ENCODE measurements around the gene PCED1B.

Gene PCED1B

DNA sequence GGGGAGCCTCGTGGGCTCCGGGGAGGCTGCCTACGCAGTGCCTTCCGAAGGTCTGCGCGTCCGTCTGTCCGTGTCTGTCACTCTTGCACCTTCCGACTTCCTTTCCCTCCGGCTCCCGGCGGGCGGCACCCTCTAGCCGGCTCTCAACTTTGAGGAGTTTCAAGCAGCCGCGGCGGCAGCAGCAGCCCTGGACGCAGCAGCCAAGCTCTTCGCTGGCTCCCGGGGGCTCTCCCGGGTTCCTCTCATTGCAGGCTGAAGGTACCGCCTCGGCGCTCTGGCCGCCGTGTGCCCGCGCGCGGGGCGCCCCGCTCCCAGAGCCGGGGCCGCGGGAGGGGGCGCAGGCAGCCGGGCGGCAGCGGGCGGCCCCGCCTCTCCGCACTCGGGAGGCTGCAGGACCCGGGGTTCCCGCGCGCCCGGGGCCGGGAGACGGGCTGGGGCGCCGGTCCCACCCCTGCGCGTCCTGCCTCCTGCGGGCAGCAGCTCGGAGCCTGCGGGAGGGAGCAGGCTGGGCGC lies at the start of gene PCED1B, which contains the start of gene AMIGO2:
PCED1B (plus strand) TSS at position 154 of the 513 bp plus-strand sequence. CDS start 155,443 bp downstream, outside the sequence.
AMIGO2 (minus strand) TSS at position 492 of the 513 bp plus-strand sequence. CDS start 957 bp downstream, outside the sequence.
- Histone ChIP-seq H3K79me2 (ENCODE audit: control insufficient read depth, insufficient read depth, low read length, unreplicated experiment) (peaks cover 23% of the 10 kb centered on the region), H3K4me3 (ENCODE audit: low read depth, low read length) (peak within 1 kb of the TSS; percentile 92), H3K36me3 (ENCODE audit: insufficient read depth, low read length) (no peaks in the 10 kb centered on the region), H2AFZ (ENCODE audit: low read length, unreplicated experiment) (peak within 1 kb of the TSS; percentile 88), H3K27me3 (ENCODE audit: insufficient read depth, low read length) (no peaks in the 10 kb centered on the region), H3K4me1 (ENCODE audit: control insufficient read depth, insufficient read depth, low read length, unreplicated experiment) (peaks cover 44% of the 10 kb centered on the region), H3K27ac (ENCODE audit: low read depth, low read length) (peak within 1 kb of the TSS; percentile 71)

DNA sequence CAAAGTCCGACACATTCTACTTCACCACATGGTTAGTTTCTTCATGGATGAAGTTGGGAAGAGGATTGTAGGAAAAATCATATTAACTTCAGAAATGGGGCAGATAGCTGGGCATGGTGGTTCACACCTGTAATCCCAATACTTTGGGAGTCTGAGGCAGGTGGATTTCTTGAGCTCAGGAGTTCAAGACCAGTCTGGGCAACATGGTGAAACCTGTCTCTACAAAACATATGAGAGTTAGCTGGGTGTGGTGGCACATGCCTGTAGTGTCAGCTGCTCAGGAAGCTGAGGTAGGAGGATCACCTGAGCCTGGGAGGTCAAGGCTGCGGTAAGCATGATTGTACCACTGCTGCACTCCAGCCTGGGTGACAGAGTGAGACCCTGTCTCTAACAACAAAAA lies 49.5 kb upstream of the PCED1B start:
- no peaks in the 10 kb centered on the region for H3K36me3 ChIP-seq (ENCODE audit: insufficient read depth, low read length)
- H3K27me3 ChIP-seq (ENCODE audit: insufficient read depth, low read length) = no peaks in the 10 kb centered on the region
- H3K79me2 ChIP-seq (ENCODE audit: control insufficient read depth, insufficient read depth, low read length, unreplicated experiment) = no peaks in the 10 kb centered on the region
- H2AFZ ChIP-seq (ENCODE audit: low read length, unreplicated experiment) = no peak overlapping the region
- H3K4me1 ChIP-seq (ENCODE audit: control insufficient read depth, insufficient read depth, low read length, unreplicated experiment) = peaks cover 20% of the 10 kb centered on the region
- H3K27ac ChIP-seq (ENCODE audit: low read depth, low read length) = no peak overlapping the region
- H3K4me3 ChIP-seq (ENCODE audit: low read depth, low read length) = no peak overlapping the region

GRCh38 chr12:47032644-47033043 lies 46.8 kb upstream of the PCED1B start:
- H3K27me3 ChIP-seq (ENCODE audit: insufficient read depth, low read length) = no peaks in the 10 kb centered on the region

GRCh38 chr12:47033081-47033480 lies 46.3 kb upstream of the PCED1B start:
- Histone ChIP-seq H3K4me1 (ENCODE audit: control insufficient read depth, insufficient read depth, low read length, unreplicated experiment) (peaks cover 20% of the 10 kb centered on the region), H3K79me2 (ENCODE audit: control insufficient read depth, insufficient read depth, low read length, unreplicated experiment) (no peaks in the 10 kb centered on the region), H3K36me3 (ENCODE audit: insufficient read depth, low read length) (no peaks in the 10 kb centered on the region), H2AFZ (ENCODE audit: low read length, unreplicated experiment) (no peak overlapping the region), H3K27me3 (ENCODE audit: insufficient read depth, low read length) (no peaks in the 10 kb centered on the region), H3K4me3 (ENCODE audit: low read depth, low read length) (no peak overlapping the region), H3K27ac (ENCODE audit: low read depth, low read length) (no peak overlapping the region)

More at GRCh38 chr12:47032644-47033043, 46.8 kb upstream of the PCED1B start:
- Histone ChIP-seq H3K27ac (ENCODE audit: low read depth, low read length) (no peak overlapping the region), H3K36me3 (ENCODE audit: insufficient read depth, low read length) (no peaks in the 10 kb centered on the region), H3K4me3 (ENCODE audit: low read depth, low read length) (no peak overlapping the region), H3K79me2 (ENCODE audit: control insufficient read depth, insufficient read depth, low read length, unreplicated experiment) (no peaks in the 10 kb centered on the region), H3K4me1 (ENCODE audit: control insufficient read depth, insufficient read depth, low read length, unreplicated experiment) (peaks cover 20% of the 10 kb centered on the region), H2AFZ (ENCODE audit: low read length, unreplicated experiment) (no peak overlapping the region)

DNA sequence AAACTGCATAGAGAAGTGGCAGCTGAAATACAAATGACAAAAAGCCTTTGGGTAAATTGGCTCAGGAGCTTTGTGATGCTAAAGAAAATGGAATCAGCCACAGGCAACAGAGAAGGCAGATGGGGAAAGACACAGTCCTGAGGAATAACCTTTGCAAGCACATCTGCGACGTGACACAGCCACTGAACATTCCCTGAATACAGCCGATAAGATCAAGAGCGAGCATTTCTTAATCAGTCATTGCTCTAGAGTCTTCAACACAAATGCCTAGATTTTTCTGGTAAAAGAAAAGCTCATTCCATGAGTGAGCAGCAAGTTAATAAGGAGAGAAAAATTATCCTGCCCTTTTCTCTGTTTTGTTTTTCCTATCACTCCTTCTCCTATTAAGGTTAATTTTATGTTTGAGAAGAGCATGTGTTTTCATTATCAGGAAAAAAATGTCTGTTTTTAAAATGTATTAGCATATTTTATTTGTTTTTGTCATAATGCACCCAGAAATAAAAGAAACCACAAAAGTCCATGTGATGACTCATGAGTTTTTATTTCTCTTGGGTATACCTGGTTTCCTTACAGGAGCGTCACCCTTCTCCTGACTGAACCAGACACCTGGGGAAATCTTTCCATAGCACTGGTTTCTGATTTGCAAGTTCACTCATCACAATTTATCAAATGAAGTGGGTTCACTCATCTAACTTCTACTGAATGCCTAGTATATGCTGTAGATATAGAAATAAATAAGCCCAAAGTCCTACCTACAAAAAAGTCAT lies 45.4 kb upstream of the PCED1B start:
- no peaks in the 10 kb centered on the region for H3K27me3 ChIP-seq (ENCODE audit: insufficient read depth, low read length)
- H3K4me3 ChIP-seq (ENCODE audit: low read depth, low read length) = no peak overlapping the region
- no peak overlapping the region for H2AFZ ChIP-seq (ENCODE audit: low read length, unreplicated experiment)
- H3K36me3 ChIP-seq (ENCODE audit: insufficient read depth, low read length) = no peaks in the 10 kb centered on the region
- H3K79me2 ChIP-seq (ENCODE audit: control insufficient read depth, insufficient read depth, low read length, unreplicated experiment) = no peaks in the 10 kb centered on the region
- H3K4me1 ChIP-seq (ENCODE audit: control insufficient read depth, insufficient read depth, low read length, unreplicated experiment) = peaks cover 19% of the 10 kb centered on the region
- no peak overlapping the region for H3K27ac ChIP-seq (ENCODE audit: low read depth, low read length)

DNA sequence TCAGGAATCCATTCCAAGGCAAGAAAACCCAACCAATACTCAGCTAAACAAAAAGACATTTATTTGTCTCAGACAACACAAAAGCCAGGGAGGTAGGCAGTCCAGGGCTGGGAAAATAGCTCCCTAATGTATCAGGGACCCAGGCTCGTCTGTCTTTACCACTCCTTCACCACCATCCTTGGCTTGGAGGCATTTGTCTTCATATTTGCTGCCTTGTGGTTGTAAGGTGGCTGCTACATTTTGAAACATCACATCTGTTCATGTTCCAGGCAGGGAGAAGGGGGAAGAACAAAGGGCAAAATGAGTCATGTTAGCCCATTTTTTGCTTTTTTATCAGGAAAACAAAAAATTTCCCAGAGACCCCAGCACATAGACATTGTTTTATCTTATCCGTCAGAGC lies 44.8 kb upstream of the PCED1B start:
- Histone ChIP-seq H3K79me2 (ENCODE audit: control insufficient read depth, insufficient read depth, low read length, unreplicated experiment) (no peaks in the 10 kb centered on the region), H3K27me3 (ENCODE audit: insufficient read depth, low read length) (no peaks in the 10 kb centered on the region), H3K4me1 (ENCODE audit: control insufficient read depth, insufficient read depth, low read length, unreplicated experiment) (peaks cover 12% of the 10 kb centered on the region), H3K4me3 (ENCODE audit: low read depth, low read length) (no peak overlapping the region), H3K36me3 (ENCODE audit: insufficient read depth, low read length) (no peaks in the 10 kb centered on the region), H2AFZ (ENCODE audit: low read length, unreplicated experiment) (no peak overlapping the region), H3K27ac (ENCODE audit: low read depth, low read length) (no peak overlapping the region)

GRCh38 chr12:47035484-47035883 lies 43.9 kb upstream of the PCED1B start:
- Histone ChIP-seq H3K27ac (ENCODE audit: low read depth, low read length) (no peak overlapping the region), H3K79me2 (ENCODE audit: control insufficient read depth, insufficient read depth, low read length, unreplicated experiment) (no peaks in the 10 kb centered on the region), H2AFZ (ENCODE audit: low read length, unreplicated experiment) (no peak overlapping the region), H3K4me3 (ENCODE audit: low read depth, low read length) (no peak overlapping the region), H3K4me1 (ENCODE audit: control insufficient read depth, insufficient read depth, low read length, unreplicated experiment) (peaks cover 11% of the 10 kb centered on the region), H3K36me3 (ENCODE audit: insufficient read depth, low read length) (no peaks in the 10 kb centered on the region), H3K27me3 (ENCODE audit: insufficient read depth, low read length) (no peaks in the 10 kb centered on the region)

GRCh38 chr12:47038270-47038748 lies 41.1 kb upstream of the PCED1B start:
- Histone ChIP-seq H3K27me3 (ENCODE audit: insufficient read depth, low read length) (no peaks in the 10 kb centered on the region), H3K36me3 (ENCODE audit: insufficient read depth, low read length) (no peaks in the 10 kb centered on the region), H2AFZ (ENCODE audit: low read length, unreplicated experiment) (no peak overlapping the region), H3K4me1 (ENCODE audit: control insufficient read depth, insufficient read depth, low read length, unreplicated experiment) (peaks cover 7% of the 10 kb centered on the region), H3K4me3 (ENCODE audit: low read depth, low read length) (no peak overlapping the region), H3K79me2 (ENCODE audit: control insufficient read depth, insufficient read depth, low read length, unreplicated experiment) (no peaks in the 10 kb centered on the region), H3K27ac (ENCODE audit: low read depth, low read length) (no peak overlapping the region)

DNA sequence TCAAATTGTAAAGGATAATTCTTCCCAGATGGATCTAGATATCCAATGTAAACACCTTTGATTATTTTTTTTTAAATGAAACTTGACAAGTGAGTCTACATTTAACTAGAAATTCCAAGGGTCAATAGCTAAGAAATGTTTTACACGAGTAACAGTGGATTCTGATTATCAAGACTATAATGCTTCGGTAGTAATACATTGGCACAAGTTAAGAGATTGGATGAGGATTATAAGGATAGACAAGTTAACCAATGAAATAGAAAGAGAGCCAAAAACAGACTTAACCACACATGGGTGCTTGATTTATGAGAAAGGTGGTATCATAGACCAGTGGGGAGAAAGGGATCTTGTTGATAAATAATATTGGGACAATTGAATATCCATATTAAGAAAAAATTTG lies 40.3 kb upstream of the PCED1B start:
- H3K27ac ChIP-seq (ENCODE audit: low read depth, low read length) = no peak overlapping the region
- peaks cover 3% of the 10 kb centered on the region for H3K4me1 ChIP-seq (ENCODE audit: control insufficient read depth, insufficient read depth, low read length, unreplicated experiment)
- no peaks in the 10 kb centered on the region for H3K27me3 ChIP-seq (ENCODE audit: insufficient read depth, low read length)
- no peaks in the 10 kb centered on the region for H3K79me2 ChIP-seq (ENCODE audit: control insufficient read depth, insufficient read depth, low read length, unreplicated experiment)
- no peak overlapping the region for H3K4me3 ChIP-seq (ENCODE audit: low read depth, low read length)
- H3K36me3 ChIP-seq (ENCODE audit: insufficient read depth, low read length) = no peaks in the 10 kb centered on the region
- H2AFZ ChIP-seq (ENCODE audit: low read length, unreplicated experiment) = no peak overlapping the region

DNA sequence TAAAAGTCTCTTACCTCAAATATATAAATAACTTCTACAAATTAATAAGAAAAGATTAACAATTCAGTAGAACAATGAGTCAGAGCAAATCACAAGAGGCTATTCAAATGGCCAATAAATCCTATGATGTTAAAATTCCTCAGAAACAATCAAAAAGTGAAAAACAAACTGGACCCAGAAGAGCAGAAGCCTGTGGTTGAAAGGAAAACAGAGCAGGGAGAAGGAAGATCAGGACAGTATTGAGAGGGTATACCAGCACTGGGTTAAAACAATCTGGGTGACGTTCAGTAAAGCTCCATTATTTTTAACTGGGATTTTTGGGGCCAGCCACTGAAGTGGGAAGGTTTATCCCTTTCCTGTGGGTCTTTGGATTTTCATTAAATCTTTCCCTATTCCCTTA lies 39.7 kb upstream of the PCED1B start:
- H3K27ac ChIP-seq (ENCODE audit: low read depth, low read length) = no peak overlapping the region
- H3K36me3 ChIP-seq (ENCODE audit: insufficient read depth, low read length) = no peaks in the 10 kb centered on the region
- no peaks in the 10 kb centered on the region for H3K4me1 ChIP-seq (ENCODE audit: control insufficient read depth, insufficient read depth, low read length, unreplicated experiment)
- H2AFZ ChIP-seq (ENCODE audit: low read length, unreplicated experiment) = no peak overlapping the region
- H3K79me2 ChIP-seq (ENCODE audit: control insufficient read depth, insufficient read depth, low read length, unreplicated experiment) = no peaks in the 10 kb centered on the region
- no peak overlapping the region for H3K4me3 ChIP-seq (ENCODE audit: low read depth, low read length)
- no peaks in the 10 kb centered on the region for H3K27me3 ChIP-seq (ENCODE audit: insufficient read depth, low read length)

DNA sequence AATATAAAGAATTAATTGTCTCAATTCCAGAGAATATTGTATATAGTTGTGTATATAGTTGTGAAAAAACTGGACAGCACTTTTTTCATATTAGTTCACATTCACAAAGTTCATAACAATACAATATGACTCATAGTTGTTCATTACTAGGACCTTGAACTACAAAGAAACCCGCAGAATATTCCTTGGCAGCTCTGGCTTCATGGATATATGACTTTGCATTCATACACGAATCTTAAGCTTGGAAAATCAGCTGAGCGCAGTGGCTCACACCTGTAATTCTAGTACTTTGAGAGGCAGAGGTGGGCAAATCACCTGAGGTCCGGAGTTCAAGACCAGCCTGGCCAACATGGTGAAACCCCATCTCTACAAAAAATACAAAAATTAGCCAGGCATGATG lies 38.1 kb upstream of the PCED1B start:
- H3K4me1 ChIP-seq (ENCODE audit: control insufficient read depth, insufficient read depth, low read length, unreplicated experiment) = no peaks in the 10 kb centered on the region
- no peaks in the 10 kb centered on the region for H3K79me2 ChIP-seq (ENCODE audit: control insufficient read depth, insufficient read depth, low read length, unreplicated experiment)
- H2AFZ ChIP-seq (ENCODE audit: low read length, unreplicated experiment) = no peak overlapping the region
- H3K4me3 ChIP-seq (ENCODE audit: low read depth, low read length) = no peak overlapping the region
- H3K27ac ChIP-seq (ENCODE audit: low read depth, low read length) = no peak overlapping the region
- no peaks in the 10 kb centered on the region for H3K36me3 ChIP-seq (ENCODE audit: insufficient read depth, low read length)
- H3K27me3 ChIP-seq (ENCODE audit: insufficient read depth, low read length) = no peaks in the 10 kb centered on the region
